Uterus (tissue), 2 donors: ENCODE results near the gene ASB10.

ENCODE experiments used
- POLR2A ChIP-seq, 2 donors: fragments of 450-650 bp; IDR thresholded peaks; one replicate each; pipeline ENCODE4 v1.6.1; 2016; ENCODE audit warnings: antibody characterized with exemption in 2 of 2, mild to moderate bottlenecking in 1 of 2, moderate library complexity in 1 of 2
- TF ChIP-seq, protein P1 (sequence below), 4 experiments: fragments of 200-600 bp in 2 of 4; fragments of 450-650 bp in 2 of 4; sonication (generic) in 2 of 4; IDR thresholded peaks; one replicate each; pipeline ENCODE4 v1.5.1; 2016 to 2019; ENCODE audit warnings: antibody characterized with exemption in 4 of 4, mild to moderate bottlenecking in 2 of 4, moderate library complexity in 1 of 4

DNA sequence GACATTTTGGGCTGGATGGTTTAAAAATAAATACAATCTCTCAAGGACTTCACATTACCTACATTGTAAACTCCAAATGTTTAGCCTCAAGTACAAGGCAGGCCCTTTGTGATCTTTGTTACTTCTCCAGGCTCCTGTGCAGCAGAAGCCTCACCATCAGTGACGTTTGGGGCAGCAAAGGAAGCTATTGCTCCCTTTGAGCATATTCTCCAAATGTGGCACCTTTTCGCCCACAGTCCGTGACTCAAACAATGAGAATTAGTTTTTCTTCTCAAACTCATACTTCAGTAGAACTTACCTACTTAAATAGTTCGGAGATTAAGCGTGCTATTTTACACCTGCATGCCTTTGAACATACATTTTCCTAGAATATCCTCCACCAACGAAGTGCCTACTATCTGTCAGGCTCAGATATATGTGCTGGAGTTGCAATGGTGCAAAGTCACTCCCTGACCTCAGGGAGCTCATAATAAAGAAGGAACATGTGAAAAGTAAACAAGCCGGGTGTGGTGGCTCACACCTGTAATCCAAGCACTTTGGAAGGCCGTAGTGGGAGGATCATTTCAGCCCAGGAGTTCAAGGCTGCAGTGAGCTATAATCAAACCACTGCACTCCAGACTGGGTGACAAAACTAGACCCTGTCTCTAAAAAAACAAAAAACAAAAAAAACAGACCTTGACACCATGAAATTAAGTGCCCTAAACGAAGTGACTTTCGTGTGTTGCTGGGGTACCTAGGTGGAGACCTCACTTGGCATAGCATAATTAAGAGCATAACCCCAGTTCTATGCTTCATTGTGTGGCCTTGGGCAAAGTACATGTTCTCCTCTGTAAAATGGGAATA lies 41.2 kb upstream of the ASB10 start:
- TF ChIP-seq, protein P1, sequence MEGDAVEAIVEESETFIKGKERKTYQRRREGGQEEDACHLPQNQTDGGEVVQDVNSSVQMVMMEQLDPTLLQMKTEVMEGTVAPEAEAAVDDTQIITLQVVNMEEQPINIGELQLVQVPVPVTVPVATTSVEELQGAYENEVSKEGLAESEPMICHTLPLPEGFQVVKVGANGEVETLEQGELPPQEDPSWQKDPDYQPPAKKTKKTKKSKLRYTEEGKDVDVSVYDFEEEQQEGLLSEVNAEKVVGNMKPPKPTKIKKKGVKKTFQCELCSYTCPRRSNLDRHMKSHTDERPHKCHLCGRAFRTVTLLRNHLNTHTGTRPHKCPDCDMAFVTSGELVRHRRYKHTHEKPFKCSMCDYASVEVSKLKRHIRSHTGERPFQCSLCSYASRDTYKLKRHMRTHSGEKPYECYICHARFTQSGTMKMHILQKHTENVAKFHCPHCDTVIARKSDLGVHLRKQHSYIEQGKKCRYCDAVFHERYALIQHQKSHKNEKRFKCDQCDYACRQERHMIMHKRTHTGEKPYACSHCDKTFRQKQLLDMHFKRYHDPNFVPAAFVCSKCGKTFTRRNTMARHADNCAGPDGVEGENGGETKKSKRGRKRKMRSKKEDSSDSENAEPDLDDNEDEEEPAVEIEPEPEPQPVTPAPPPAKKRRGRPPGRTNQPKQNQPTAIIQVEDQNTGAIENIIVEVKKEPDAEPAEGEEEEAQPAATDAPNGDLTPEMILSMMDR (IDR thresholded peaks at IDR 0.05), result no peak
- no peak for TF ChIP-seq POLR2A (IDR thresholded peaks at IDR 0.05)
